Measurements from ENCODE around the gene FLNB. TPM values are rescaled to one million over a fixed set of nuclear protein-coding genes. Genes with fewer than 3 reads are reported as not detected.

FLNB gene
- total and polyA plus RNA-seq, 9 of the 15 experiments (the other 6 are each of a cell fraction or from before 2014, with no cell fraction given), result 9.4 to 48.1 (median 25.6) TPM

- in situ Hi-C loops (cut with MboI), result loop anchor here (25.0 kb wide), 1 partner anchor 149 kb away; no protein-coding TSS in a partner anchor
- no peak overlapping the region for H3K27ac ChIP-seq (ENCODE audit: extremely low read depth, low read depth, low read length)
- DNase-seq (ENCODE audit: extremely low read depth in 1 of 4, low spot score in 3 of 4) (no peak), ATAC-seq (no peak), FAIRE-seq (no peak)
- no peaks in the 10 kb centered on the region for H3K36me3 ChIP-seq (ENCODE audit: control insufficient read depth, insufficient read depth, low read length)
- peaks cover 12% of the 10 kb centered on the region; the same call in 1 of the 2 replicates for H4K20me1 ChIP-seq (replicated peaks; ENCODE audit: control insufficient read depth, insufficient read depth, low read length)
- intact Hi-C loops (cut with micrococcal nuclease), result no loop called here
- H3K9me1 ChIP-seq (ENCODE audit: control insufficient read depth, insufficient read depth, low read length), result no peaks in the 10 kb centered on the region
- H3K27me3 ChIP-seq (ENCODE audit: control insufficient read depth in 2 of 2, insufficient read depth in 2 of 2, low read length in 2 of 2), result no peaks in the 10 kb centered on the region
- POLR2A ChIA-PET, result interaction anchor here (0.5 to 0.6 kb wide), 2 partner anchors 196 to 334 kb away, joined by 3 to 4 read pairs; no protein-coding TSS in a partner anchor
- no peak overlapping the region for H3K4me3 ChIP-seq
- H3K9ac ChIP-seq (ENCODE audit: insufficient read depth in 1 of 2, low read depth in 2 of 2, low read length in 2 of 2), result no peak overlapping the region
- CTCF ChIA-PET (ENCODE audit: low intra/inter-chr PET ratio), result no interaction called here
- TF ChIP-seq HMGXB4 (CRISPR knock-in tag; IDR thresholded peaks at IDR 0.05) (no peak), EP400 (IDR thresholded peaks at IDR 0.05) (no peak), POLR2AphosphoS2 (IDR thresholded peaks at IDR 0.05; ENCODE audit: low read length) (no peak), SMAD3 (CRISPR knock-in tag; conservative IDR thresholded peaks at IDR 0.05) (no peak), POLR2A (conservative IDR thresholded peaks at IDR 0.05) (no peak), POLR3A (IDR thresholded peaks at IDR 0.05; ENCODE audit: borderline replicate concordance, extremely low read depth, insufficient read depth, insufficient read length) (no peak)
- H3K4me2 ChIP-seq (ENCODE audit: insufficient read depth, low read length), result no peak overlapping the region
- H2AFZ ChIP-seq (ENCODE audit: low read depth, low read length), result no peak overlapping the region
- no TSS peak for BruUV-seq (replicated peaks)
- peaks cover 0 to 17% of the 10 kb centered on the region in 2 experiments; a peak in 3 of 5 replicates for H3K4me1 ChIP-seq (replicated peaks in 1 of 2; ENCODE audit: control insufficient read depth in 2 of 2, insufficient read depth in 2 of 2, low read length in 2 of 2)
- no peaks in the 10 kb centered on the region for H3K9me3 ChIP-seq (replicated peaks; ENCODE audit: control insufficient read depth, insufficient read depth, low read depth, low read length)
- H3K79me2 ChIP-seq (ENCODE audit: control insufficient read depth, insufficient read depth, low read length), result peaks cover 67% of the 10 kb centered on the region
- WGBS (ENCODE audit: insufficient coverage, low coverage, missing lambda C conversion rate), result 97% methylated on average over 3 of the region's 3 CpGs
These were observed 4.9 kb downstream of the FLNB start for GRCh38 chr3:58013099-58013498.

Measured in K562 (cell line).